NOMO-1 treated with DMSO at 0.1 percent for 48 hours (cell line): Measurements from ENCODE around the gene PFDN2.

ENCODE experiments used
- DNase-seq: peaks from one replicate; lab custom pipeline; 2025; ENCODE audit not compliant: unreplicated experiment; lab: John Stamatoyannopoulos, UW

The PFDN2 gene

GRCh38 chr1:161106431-161106830 is 11.4 kb downstream of the PFDN2 start:
- DNase-seq: no peak

GRCh38 chr1:161100556-161100955 is 17.3 kb downstream of the PFDN2 start:
- DNase-seq: no peak

- DNase-seq: no peak
These were observed 18.6 kb downstream of the PFDN2 start for GRCh38 chr1:161099090-161099802.

GRCh38 chr1:161098210-161099068 is 19.4 kb downstream of the PFDN2 start, which contains the start of gene KLHDC9:
KLHDC9 (plus strand) TSS chr1:161098361; CDS start chr1:161098536, 175 bp downstream.
- DNase-seq: no peak

GRCh38 chr1:161096530-161096929 is 21.3 kb downstream of the PFDN2 start:
- DNase-seq: no peak

GRCh38 chr1:161096015-161096414 is 21.8 kb downstream of the PFDN2 start:
- no peak for DNase-seq

- no peak for DNase-seq
These were observed 22.6 kb downstream of the PFDN2 start for GRCh38 chr1:161095230-161095629.

GRCh38 chr1:161094481-161094880 is 23.4 kb downstream of the PFDN2 start:
- DNase-seq: no peak

- no peak for DNase-seq
These were observed 25.2 kb downstream of the PFDN2 start for GRCh38 chr1:161092621-161093028.

GRCh38 chr1:161091796-161092507 is 25.9 kb downstream of the PFDN2 start:
- DNase-seq: no peak

- no peak for DNase-seq
These were observed 26.7 kb downstream of the PFDN2 start for GRCh38 chr1:161091093-161091492.

GRCh38 chr1:161090617-161091016 is 27.2 kb downstream of the PFDN2 start:
- DNase-seq: no peak

- DNase-seq: no peak
These were observed 27.9 kb downstream of the PFDN2 start for GRCh38 chr1:161089938-161090337.

- DNase-seq: no peak
These were observed 28.4 kb downstream of the PFDN2 start, which contains the start of gene NECTIN4 for GRCh38 chr1:161089251-161089924. NECTIN4 (minus strand) TSS chr1:161089558; CDS start chr1:161089296, 262 bp downstream.

GRCh38 chr1:161088587-161089110 is 29.2 kb downstream of the PFDN2 start:
- DNase-seq: no peak

GRCh38 chr1:161086457-161086856 is 31.4 kb downstream of the PFDN2 start:
- DNase-seq: no peak

GRCh38 chr1:161085165-161085564 is 32.7 kb downstream of the PFDN2 start:
- DNase-seq: no peak

GRCh38 chr1:161084597-161084988 is 33.2 kb downstream of the PFDN2 start:
- no peak for DNase-seq

- DNase-seq: no peak
These were observed 33.9 kb downstream of the PFDN2 start for GRCh38 chr1:161083748-161084596.
